Astrocyte (in vitro differentiated cells and primary cell): ENCODE results near the gene PTPRD. TPM values are rescaled to one million over a fixed set of nuclear protein-coding genes. Genes with fewer than 3 reads are reported as not detected.
"Not testable (repeated sequence)": the region's sequence is repeated elsewhere in the genome, so short reads cannot be mapped to it uniquely, and the experiment has no call there.

ENCODE experiments used
- DNase-seq: peaks from one replicate; pipeline ENCODE4 v3.0.0-alpha.2; 2010; ENCODE audit warnings: low read depth
- FAIRE-seq: peaks from 2 replicates; lab custom pipeline; 2011; peaks lifted over from hg19 to GRCh38; lab: Jason Lieb, UNC
- H2AFZ ChIP-seq: 2 replicates; pipeline ENCODE4 v1.6.0; 2012; ENCODE audit warnings: low read depth, low read length, inconsistent platforms
- H3K27ac ChIP-seq: 2 replicates; pipeline ENCODE4 v1.5.1; 2011; ENCODE audit warnings: low read depth, low read length, inconsistent platforms
- H3K27me3 ChIP-seq: 2 replicates; pipeline ENCODE4 v1.6.0; 2011; ENCODE audit warnings: low read length, inconsistent platforms; ENCODE audit not compliant: insufficient read depth
- H3K36me3 ChIP-seq: 2 replicates; pipeline ENCODE4 v1.5.1; 2011; ENCODE audit warnings: low read length, inconsistent platforms; ENCODE audit not compliant: insufficient read depth
- H3K4me1 ChIP-seq: 2 replicates; pipeline ENCODE4 v1.5.1; 2011; ENCODE audit warnings: low read length, inconsistent platforms; ENCODE audit not compliant: insufficient read depth
- H3K4me2 ChIP-seq: 2 replicates; pipeline ENCODE4 v1.6.0; 2012; ENCODE audit warnings: low read length, inconsistent platforms
- H3K4me3 ChIP-seq: 2 replicates; pipeline ENCODE4 v1.5.1; 2011; ENCODE audit warnings: low read depth, mild to moderate bottlenecking, low read length, inconsistent platforms; ENCODE audit not compliant: insufficient read depth
- H3K79me2 ChIP-seq: 2 replicates; pipeline ENCODE4 v1.6.0; 2012; ENCODE audit warnings: mild to moderate bottlenecking, low read length, inconsistent platforms; ENCODE audit not compliant: insufficient read depth
- H3K9ac ChIP-seq: 2 replicates; pipeline ENCODE4 v1.6.0; 2012; ENCODE audit warnings: mild to moderate bottlenecking, low read length, inconsistent platforms
- H3K9me3 ChIP-seq: 2 replicates; pipeline ENCODE4 v1.5.1; 2012; ENCODE audit warnings: low read depth, mild to moderate bottlenecking, low read length, inconsistent platforms; ENCODE audit not compliant: insufficient read depth
- H4K20me1 ChIP-seq: 2 replicates; pipeline ENCODE4 v1.6.0; 2012; ENCODE audit warnings: low read length, inconsistent platforms; ENCODE audit not compliant: insufficient read depth
- H3K27ac Mint-ChIP-seq: one replicate; pipeline ENCODE4 v1.8.0; 2021; ENCODE audit warnings: mild to moderate bottlenecking, mixed read lengths; ENCODE audit not compliant: unreplicated experiment
- H3K27me3 Mint-ChIP-seq: one replicate; pipeline ENCODE4 v1.8.0; 2021; ENCODE audit warnings: low read depth, mixed read lengths; ENCODE audit not compliant: unreplicated experiment
- H3K36me3 Mint-ChIP-seq: one replicate; pipeline ENCODE4 v1.8.0; 2021; ENCODE audit warnings: low read depth, mixed read lengths; ENCODE audit not compliant: unreplicated experiment
- H3K4me1 Mint-ChIP-seq: one replicate; pipeline ENCODE4 v1.8.0; 2021; ENCODE audit warnings: low read depth, mixed read lengths; ENCODE audit not compliant: unreplicated experiment
- H3K4me3 Mint-ChIP-seq: one replicate; pipeline ENCODE4 v1.8.0; 2021; ENCODE audit warnings: mild to moderate bottlenecking, moderate library complexity, mixed read lengths; ENCODE audit not compliant: unreplicated experiment
- H3K9me3 Mint-ChIP-seq: one replicate; pipeline ENCODE4 v1.8.0; 2021; ENCODE audit warnings: mild to moderate bottlenecking, mixed read lengths; ENCODE audit not compliant: unreplicated experiment
- EZH2 ChIP-seq: IDR thresholded peaks from 2 replicates; pipeline ENCODE4 v1.6.1; 2012; ENCODE audit warnings: mild to moderate bottlenecking, low read length, inconsistent platforms; ENCODE audit not compliant: insufficient read depth
- total RNA-seq: library from RNA; stranded (reverse); gene quantifications from 2 replicates; pipeline ENCODE4 v1.2.1, GENCODE V29; 2021
- TF ChIP-seq, protein P1 (sequence below): IDR thresholded peaks from 2 replicates; pipeline ENCODE4 v1.5.1; 2011; ENCODE audit warnings: low read depth, mild to moderate bottlenecking, inconsistent platforms, low read length, moderate library complexity; ENCODE audit not compliant: insufficient read depth

PTPRD gene
- total RNA-seq, 1 donor from 2014 or later = 88.1 TPM

DNA sequence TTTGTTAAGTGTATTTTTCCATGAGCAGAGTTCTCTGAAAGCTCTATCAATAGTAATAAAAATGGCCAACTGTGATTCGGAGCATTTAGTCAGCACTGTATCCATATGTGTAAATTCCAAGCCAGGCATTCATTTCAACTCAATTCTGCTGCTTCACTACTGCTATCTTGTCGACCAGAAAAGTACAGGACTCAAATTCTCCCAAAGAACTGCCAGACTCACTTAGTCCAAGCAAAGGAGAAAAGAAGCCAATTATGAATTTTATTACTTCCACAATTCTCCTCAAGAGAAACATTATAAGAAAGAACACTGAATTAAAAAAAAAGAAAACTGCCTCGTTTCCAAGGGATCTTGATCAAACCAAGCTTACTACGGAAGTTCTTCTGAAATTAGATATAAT is 1906.9 kb downstream of the PTPRD start:
- H3K27ac ChIP-seq = no peak overlapping the region
- Mint-ChIP-seq H3K9me3 (no peaks in the 10 kb centered on the region), H3K4me3 (no peak overlapping the region), H3K36me3 (no peaks in the 10 kb centered on the region), H3K27me3 (no peaks in the 10 kb centered on the region), H3K27ac (no peak overlapping the region), H3K4me1 (no peaks in the 10 kb centered on the region)
- FAIRE-seq (no peak), DNase-seq (no peak)
- H3K9ac ChIP-seq = no peak overlapping the region
- H3K4me2 ChIP-seq = no peak overlapping the region
- H3K9me3 ChIP-seq = no peaks in the 10 kb centered on the region
- TF ChIP-seq EZH2 = no peak
- TF ChIP-seq, protein P1, sequence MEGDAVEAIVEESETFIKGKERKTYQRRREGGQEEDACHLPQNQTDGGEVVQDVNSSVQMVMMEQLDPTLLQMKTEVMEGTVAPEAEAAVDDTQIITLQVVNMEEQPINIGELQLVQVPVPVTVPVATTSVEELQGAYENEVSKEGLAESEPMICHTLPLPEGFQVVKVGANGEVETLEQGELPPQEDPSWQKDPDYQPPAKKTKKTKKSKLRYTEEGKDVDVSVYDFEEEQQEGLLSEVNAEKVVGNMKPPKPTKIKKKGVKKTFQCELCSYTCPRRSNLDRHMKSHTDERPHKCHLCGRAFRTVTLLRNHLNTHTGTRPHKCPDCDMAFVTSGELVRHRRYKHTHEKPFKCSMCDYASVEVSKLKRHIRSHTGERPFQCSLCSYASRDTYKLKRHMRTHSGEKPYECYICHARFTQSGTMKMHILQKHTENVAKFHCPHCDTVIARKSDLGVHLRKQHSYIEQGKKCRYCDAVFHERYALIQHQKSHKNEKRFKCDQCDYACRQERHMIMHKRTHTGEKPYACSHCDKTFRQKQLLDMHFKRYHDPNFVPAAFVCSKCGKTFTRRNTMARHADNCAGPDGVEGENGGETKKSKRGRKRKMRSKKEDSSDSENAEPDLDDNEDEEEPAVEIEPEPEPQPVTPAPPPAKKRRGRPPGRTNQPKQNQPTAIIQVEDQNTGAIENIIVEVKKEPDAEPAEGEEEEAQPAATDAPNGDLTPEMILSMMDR = no peak
- no peaks in the 10 kb centered on the region for H3K4me1 ChIP-seq
- no peaks in the 10 kb centered on the region for H3K27me3 ChIP-seq
- H3K36me3 ChIP-seq = no peaks in the 10 kb centered on the region
- H3K4me3 ChIP-seq = no peak overlapping the region
- H2AFZ ChIP-seq = no peak overlapping the region
- H4K20me1 ChIP-seq = no peaks in the 10 kb centered on the region
- no peaks in the 10 kb centered on the region for H3K79me2 ChIP-seq

GRCh38 chr9:8703904-8704303 is 1908.9 kb downstream of the PTPRD start:
- Mint-ChIP-seq H3K27me3 (no peaks in the 10 kb centered on the region), H3K4me3 (no peak overlapping the region), H3K27ac (no peak overlapping the region), H3K9me3 (no peaks in the 10 kb centered on the region), H3K36me3 (no peaks in the 10 kb centered on the region), H3K4me1 (no peaks in the 10 kb centered on the region)
- Histone ChIP-seq H3K9me3 (no peaks in the 10 kb centered on the region), H3K27me3 (no peaks in the 10 kb centered on the region), H3K27ac (no peak overlapping the region), H3K4me3 (no peak overlapping the region), H3K4me2 (no peak overlapping the region), H3K4me1 (no peaks in the 10 kb centered on the region), H3K79me2 (no peaks in the 10 kb centered on the region), H3K36me3 (no peaks in the 10 kb centered on the region), H2AFZ (no peak overlapping the region), H4K20me1 (no peaks in the 10 kb centered on the region), H3K9ac (no peak overlapping the region)
- DNase-seq (no peak), FAIRE-seq (no peak)
- no peak for TF ChIP-seq EZH2
- TF ChIP-seq, protein P1 = no peak

DNA sequence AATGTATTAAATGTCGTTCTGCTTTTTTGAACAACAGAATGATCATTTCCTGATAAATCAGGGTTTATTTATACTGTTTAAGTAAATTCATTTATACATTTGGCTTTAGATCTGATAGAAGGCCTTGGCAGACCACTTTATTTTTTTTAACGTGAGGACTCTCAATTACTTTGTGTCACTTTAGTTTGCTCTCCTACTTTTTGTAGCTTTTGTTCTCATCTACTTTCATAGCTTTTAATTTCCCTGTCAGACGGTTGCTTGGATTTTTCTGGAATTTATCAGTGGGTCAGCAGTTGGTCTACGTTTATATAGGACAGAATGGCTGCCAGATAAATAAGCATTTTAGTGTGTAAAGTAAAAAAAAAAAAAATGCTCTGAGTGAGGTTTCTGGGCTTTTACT is 1910.9 kb downstream of the PTPRD start:
- Mint-ChIP-seq H3K27me3 (no peaks in the 10 kb centered on the region), H3K36me3 (no peaks in the 10 kb centered on the region), H3K27ac (no peak overlapping the region), H3K9me3 (no peaks in the 10 kb centered on the region), H3K4me3 (no peak overlapping the region), H3K4me1 (no peaks in the 10 kb centered on the region)
- FAIRE-seq (no peak), DNase-seq (no peak)
- H4K20me1 ChIP-seq = no peaks in the 10 kb centered on the region
- no peak overlapping the region for H3K27ac ChIP-seq
- H3K9ac ChIP-seq = no peak overlapping the region
- TF ChIP-seq EZH2 = no peak
- TF ChIP-seq, protein P1 = no peak
- no peak overlapping the region for H3K4me3 ChIP-seq
- H3K4me1 ChIP-seq = no peaks in the 10 kb centered on the region
- H3K79me2 ChIP-seq = no peaks in the 10 kb centered on the region
- H3K36me3 ChIP-seq = no peaks in the 10 kb centered on the region
- H2AFZ ChIP-seq = no peak overlapping the region
- H3K9me3 ChIP-seq = no peaks in the 10 kb centered on the region
- H3K27me3 ChIP-seq = no peaks in the 10 kb centered on the region
- H3K4me2 ChIP-seq = no peak overlapping the region

- not testable (repeated sequence) for H3K4me1 Mint-ChIP-seq, H3K4me3 Mint-ChIP-seq, H3K36me3 ChIP-seq, H3K36me3 Mint-ChIP-seq, H3K4me1 ChIP-seq, H3K27ac Mint-ChIP-seq, H3K4me2 ChIP-seq, H3K27me3 ChIP-seq, FAIRE-seq, H3K27me3 Mint-ChIP-seq, H3K4me3 ChIP-seq, H2AFZ ChIP-seq, H3K9me3 ChIP-seq, H3K79me2 ChIP-seq, DNase-seq, H3K27ac ChIP-seq, H3K9me3 Mint-ChIP-seq, H4K20me1 ChIP-seq, H3K9ac ChIP-seq
Observed at GRCh38 chr9:8697565-8697964, 1915.2 kb downstream of the PTPRD start.
